DOHH2 (cell line): Measurements from ENCODE around the gene BRINP3.
"Not testable (repeated sequence)": the region's sequence is repeated elsewhere in the genome, so short reads cannot be mapped to it uniquely, and the experiment has no call there.

ENCODE experiments used
- H3F3A ChIP-seq: fragments of 200-600 bp; sonication (generic), shearing (Covaris generic); 2 replicates; pipeline ENCODE4 v1.6.0; 2016; ENCODE audit warnings: antibody characterized with exemption, mild to moderate bottlenecking; ENCODE audit not compliant: control insufficient read depth, insufficient read depth
- H3K27ac ChIP-seq: fragments of 200-600 bp; sonication (generic); 2 replicates; pipeline ENCODE4 v1.5.1; 2014; ENCODE audit warnings: low read depth, mild to moderate bottlenecking, low read length, moderate library complexity
- H3K27me3 ChIP-seq: fragments of 200-600 bp; sonication (generic); 2 replicates; pipeline ENCODE4 v1.6.1; 2014; ENCODE audit warnings: mild to moderate bottlenecking, low read length, mixed read lengths; ENCODE audit not compliant: control insufficient read depth
- H3K36me3 ChIP-seq: fragments of 200-600 bp; sonication (generic); 2 replicates; pipeline ENCODE4 v1.6.1; 2014; ENCODE audit warnings: mild to moderate bottlenecking, low read length, moderate library complexity, mixed read lengths; ENCODE audit not compliant: control insufficient read depth
- H3K4me1 ChIP-seq: fragments of 200-600 bp; sonication (generic); 2 replicates; pipeline ENCODE4 v1.6.1; 2014; ENCODE audit warnings: mild to moderate bottlenecking, low read length, mixed read lengths; ENCODE audit not compliant: control insufficient read depth
- H3K4me2 ChIP-seq: fragments of 200-600 bp; sonication (generic); 2 replicates; pipeline ENCODE4 v1.6.0; 2014; ENCODE audit warnings: mild to moderate bottlenecking, low read length, moderate library complexity
- H3K4me3 ChIP-seq: fragments of 200-600 bp; sonication (generic); 2 replicates; pipeline ENCODE4 v1.5.1; 2014; ENCODE audit warnings: mild to moderate bottlenecking, low read length, mixed read lengths
- H3K79me2 ChIP-seq: fragments of 200-600 bp; sonication (generic); 2 replicates; pipeline ENCODE4 v1.6.1; 2014; ENCODE audit warnings: mild to moderate bottlenecking, low read length, mixed read lengths; ENCODE audit not compliant: control insufficient read depth
- H3K9me2 ChIP-seq: fragments of 200-600 bp; sonication (generic); replicated peaks from 2 replicates; pipeline ENCODE4 v1.6.1; 2014; ENCODE audit warnings: mild to moderate bottlenecking, low read length, mixed read lengths; ENCODE audit not compliant: control insufficient read depth
- H3K9me3 ChIP-seq: fragments of 200-600 bp; sonication (generic); 2 replicates; pipeline ENCODE4 v1.6.1; 2014; ENCODE audit warnings: antibody characterized with exemption, low read length, mixed read lengths; ENCODE audit not compliant: control insufficient read depth, insufficient read depth
- H4K20me1 ChIP-seq: fragments of 200-600 bp; sonication (generic); 2 replicates; pipeline ENCODE4 v1.6.0; 2014; ENCODE audit warnings: low read depth, mild to moderate bottlenecking, antibody characterized with exemption, low read length, moderate library complexity; ENCODE audit not compliant: control insufficient read depth, insufficient read depth
- EZH2phosphoT487 ChIP-seq: fragments of 200-600 bp; sonication (generic); IDR thresholded peaks from 2 replicates; pipeline ENCODE4 v1.6.1; 2017; ENCODE audit warnings: borderline replicate concordance, mild to moderate bottlenecking, antibody characterized with exemption, low read length, moderate library complexity, mixed read lengths
- TF ChIP-seq, protein P1 (sequence below): fragments of 200-600 bp; sonication (generic); IDR thresholded peaks from one replicate; pipeline ENCODE4 v1.5.1; 2014; ENCODE audit warnings: antibody characterized with exemption, mild to moderate bottlenecking, low read depth, low read length; ENCODE audit not compliant: poor library complexity, severe bottlenecking

Gene BRINP3

DNA sequence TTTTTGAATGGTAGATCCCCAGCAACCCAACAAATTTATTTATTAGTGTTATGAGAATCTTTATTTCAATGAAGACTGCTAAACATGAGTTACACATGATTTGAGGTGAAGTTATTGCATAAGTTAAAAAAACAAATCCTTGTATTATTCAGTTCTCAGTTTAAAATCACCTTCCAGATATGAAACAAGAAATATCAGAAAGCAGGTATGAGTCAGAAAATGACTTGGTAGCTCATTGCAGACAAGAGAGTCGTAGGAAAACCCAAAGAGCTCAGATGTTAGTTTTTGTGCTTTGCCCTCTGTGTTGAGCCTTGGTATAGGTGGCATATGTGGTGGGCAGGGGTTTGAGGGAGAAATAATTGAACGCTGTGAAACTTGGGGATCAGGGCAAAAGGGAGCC, 339.4 kb downstream of the BRINP3 start:
- no peak overlapping the region for H3K4me3 ChIP-seq
- no peaks in the 10 kb centered on the region for H3K36me3 ChIP-seq
- H3K9me3 ChIP-seq: no peaks in the 10 kb centered on the region
- no peaks in the 10 kb centered on the region for H4K20me1 ChIP-seq
- no peaks in the 10 kb centered on the region for H3K9me2 ChIP-seq
- no peaks in the 10 kb centered on the region for H3K79me2 ChIP-seq
- H3K27me3 ChIP-seq: no peaks in the 10 kb centered on the region
- no peaks in the 10 kb centered on the region for H3K4me1 ChIP-seq
- H3K4me2 ChIP-seq: no peak overlapping the region
- no peaks in the 10 kb centered on the region for H3F3A ChIP-seq
- TF ChIP-seq EZH2phosphoT487: no peak
- TF ChIP-seq, protein P1, sequence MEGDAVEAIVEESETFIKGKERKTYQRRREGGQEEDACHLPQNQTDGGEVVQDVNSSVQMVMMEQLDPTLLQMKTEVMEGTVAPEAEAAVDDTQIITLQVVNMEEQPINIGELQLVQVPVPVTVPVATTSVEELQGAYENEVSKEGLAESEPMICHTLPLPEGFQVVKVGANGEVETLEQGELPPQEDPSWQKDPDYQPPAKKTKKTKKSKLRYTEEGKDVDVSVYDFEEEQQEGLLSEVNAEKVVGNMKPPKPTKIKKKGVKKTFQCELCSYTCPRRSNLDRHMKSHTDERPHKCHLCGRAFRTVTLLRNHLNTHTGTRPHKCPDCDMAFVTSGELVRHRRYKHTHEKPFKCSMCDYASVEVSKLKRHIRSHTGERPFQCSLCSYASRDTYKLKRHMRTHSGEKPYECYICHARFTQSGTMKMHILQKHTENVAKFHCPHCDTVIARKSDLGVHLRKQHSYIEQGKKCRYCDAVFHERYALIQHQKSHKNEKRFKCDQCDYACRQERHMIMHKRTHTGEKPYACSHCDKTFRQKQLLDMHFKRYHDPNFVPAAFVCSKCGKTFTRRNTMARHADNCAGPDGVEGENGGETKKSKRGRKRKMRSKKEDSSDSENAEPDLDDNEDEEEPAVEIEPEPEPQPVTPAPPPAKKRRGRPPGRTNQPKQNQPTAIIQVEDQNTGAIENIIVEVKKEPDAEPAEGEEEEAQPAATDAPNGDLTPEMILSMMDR: no peak
- H3K27ac ChIP-seq: no peak overlapping the region

DNA sequence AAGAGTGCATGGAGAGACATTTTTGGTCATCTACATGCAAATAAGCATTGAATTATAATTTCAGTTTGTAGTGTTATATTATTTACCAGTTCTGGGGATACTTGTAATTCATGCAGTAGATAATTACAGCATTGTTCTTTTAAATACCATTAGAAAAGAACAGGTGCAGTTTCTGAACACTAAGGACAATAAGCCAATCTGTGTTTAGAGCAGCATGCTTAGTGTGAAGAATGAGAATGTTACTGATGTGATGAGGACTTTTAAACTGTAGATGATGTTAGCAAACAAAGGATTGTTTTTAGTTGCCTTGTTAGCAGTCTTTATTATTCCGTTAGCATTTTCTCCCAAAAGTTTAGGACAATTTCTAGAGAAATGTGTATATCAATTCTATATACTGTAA, 348.3 kb downstream of the BRINP3 start:
- no peaks in the 10 kb centered on the region for H4K20me1 ChIP-seq
- no peaks in the 10 kb centered on the region for H3K79me2 ChIP-seq
- H3K27me3 ChIP-seq: no peaks in the 10 kb centered on the region
- no peaks in the 10 kb centered on the region for H3F3A ChIP-seq
- H3K9me2 ChIP-seq: no peaks in the 10 kb centered on the region
- TF ChIP-seq, protein P1: no peak
- TF ChIP-seq EZH2phosphoT487: no peak
- H3K9me3 ChIP-seq: no peaks in the 10 kb centered on the region
- H3K27ac ChIP-seq: no peak overlapping the region
- no peaks in the 10 kb centered on the region for H3K4me1 ChIP-seq
- no peak overlapping the region for H3K4me2 ChIP-seq
- H3K36me3 ChIP-seq: no peaks in the 10 kb centered on the region
- H3K4me3 ChIP-seq: no peak overlapping the region

DNA sequence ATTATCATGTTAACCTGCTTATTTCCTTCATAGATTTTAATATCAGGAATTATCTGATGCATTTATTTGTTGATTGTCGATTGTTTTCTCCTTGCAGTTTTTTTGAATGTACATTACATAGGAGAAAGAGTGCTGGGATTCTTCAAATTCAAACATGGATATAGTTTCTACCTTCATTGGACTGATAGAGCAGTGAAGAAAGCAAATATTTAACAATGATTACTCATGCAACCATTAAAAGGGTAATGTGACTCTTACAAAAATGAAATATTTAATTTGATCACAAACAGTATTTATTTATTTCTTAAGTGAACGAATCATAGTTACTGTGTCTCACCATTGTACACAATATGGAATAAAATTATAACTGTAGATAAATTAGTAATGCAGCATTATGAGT, 350.9 kb downstream of the BRINP3 start:
- H3K27me3 ChIP-seq: no peaks in the 10 kb centered on the region
- no peaks in the 10 kb centered on the region for H4K20me1 ChIP-seq
- H3F3A ChIP-seq: no peaks in the 10 kb centered on the region
- no peak overlapping the region for H3K4me3 ChIP-seq
- no peaks in the 10 kb centered on the region for H3K9me3 ChIP-seq
- H3K9me2 ChIP-seq: no peaks in the 10 kb centered on the region
- no peak overlapping the region for H3K27ac ChIP-seq
- H3K79me2 ChIP-seq: no peaks in the 10 kb centered on the region
- no peaks in the 10 kb centered on the region for H3K4me1 ChIP-seq
- no peak for TF ChIP-seq EZH2phosphoT487
- TF ChIP-seq, protein P1: no peak
- no peak overlapping the region for H3K4me2 ChIP-seq
- no peaks in the 10 kb centered on the region for H3K36me3 ChIP-seq

DNA sequence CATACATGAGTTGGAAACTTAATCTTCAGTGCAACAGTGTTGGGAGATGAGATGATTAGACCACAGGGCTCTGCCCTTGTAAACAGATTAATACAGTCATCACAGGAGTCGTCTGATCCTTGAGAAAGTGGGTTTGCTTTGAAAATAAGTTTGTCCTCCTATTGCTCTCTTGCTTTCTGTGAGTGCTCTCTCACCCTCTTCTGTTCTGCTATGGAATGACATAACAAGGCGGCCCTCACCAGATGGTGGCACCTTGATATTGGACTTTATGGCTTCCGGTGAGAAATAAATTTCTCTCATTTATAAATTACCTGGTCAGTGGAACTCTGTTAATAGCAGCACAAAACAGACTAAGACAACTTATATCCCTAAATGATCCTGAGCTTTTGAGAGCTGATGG, 353.6 kb downstream of the BRINP3 start:
- Histone ChIP-seq H3K36me3 (no peaks in the 10 kb centered on the region), H3K4me3 (no peak overlapping the region), H3F3A (no peaks in the 10 kb centered on the region), H3K4me2 (no peak overlapping the region), H3K27ac (no peak overlapping the region), H3K9me2 (no peaks in the 10 kb centered on the region), H3K27me3 (no peaks in the 10 kb centered on the region), H3K9me3 (no peaks in the 10 kb centered on the region), H3K79me2 (no peaks in the 10 kb centered on the region), H4K20me1 (no peaks in the 10 kb centered on the region), H3K4me1 (no peaks in the 10 kb centered on the region)
- no peak for TF ChIP-seq EZH2phosphoT487
- TF ChIP-seq, protein P1: no peak

DNA sequence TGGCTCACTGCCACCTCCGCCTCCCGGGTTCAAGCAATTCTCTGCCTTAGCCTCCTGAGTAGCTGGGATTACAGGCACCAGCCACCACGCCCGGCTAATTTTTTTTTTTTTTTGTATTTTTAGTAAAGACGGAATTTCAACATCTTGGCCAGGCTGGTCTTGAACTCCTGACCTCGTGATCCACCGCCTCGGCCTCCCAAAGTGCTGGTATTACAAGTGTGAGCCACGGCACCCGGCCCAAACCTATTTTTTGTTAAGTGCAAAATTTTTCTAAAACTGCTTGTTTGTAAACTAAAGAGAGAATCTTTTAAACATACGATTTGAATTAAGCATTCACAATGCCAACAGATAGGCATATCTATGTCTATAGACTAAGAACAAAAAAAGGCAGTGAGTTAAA, 357.1 kb downstream of the BRINP3 start:
- H3K9me3 ChIP-seq, H3K27ac ChIP-seq, H3K79me2 ChIP-seq, H3F3A ChIP-seq, H3K36me3 ChIP-seq, H3K4me3 ChIP-seq, H3K4me2 ChIP-seq, H3K9me2 ChIP-seq, H3K27me3 ChIP-seq, H3K4me1 ChIP-seq, H4K20me1 ChIP-seq: not testable (repeated sequence)
